ENCODE results near the gene ACTR3. TPM values are rescaled to one million over a fixed set of nuclear protein-coding genes. Genes with fewer than 3 reads are reported as not detected.
"Not testable (repeated sequence)": the region's sequence is repeated elsewhere in the genome, so short reads cannot be mapped to it uniquely, and the experiment has no call there.

Gene ACTR3
- total RNA-seq, 1 experiment from 2014 or later = 180 TPM

GRCh38 chr2:113842919-113843736, 46.8 kb upstream of the ACTR3 start:
- no peak overlapping the region for H3K14ac ChIP-seq (ENCODE audit: insufficient read depth, low read length)
- peaks cover 12 to 18% of the 10 kb centered on the region in 2 experiments; a peak in 4 of 5 replicates for H3K9me3 Mint-ChIP-seq
- H3K4me3 Mint-ChIP-seq = no peak overlapping the region

DNA sequence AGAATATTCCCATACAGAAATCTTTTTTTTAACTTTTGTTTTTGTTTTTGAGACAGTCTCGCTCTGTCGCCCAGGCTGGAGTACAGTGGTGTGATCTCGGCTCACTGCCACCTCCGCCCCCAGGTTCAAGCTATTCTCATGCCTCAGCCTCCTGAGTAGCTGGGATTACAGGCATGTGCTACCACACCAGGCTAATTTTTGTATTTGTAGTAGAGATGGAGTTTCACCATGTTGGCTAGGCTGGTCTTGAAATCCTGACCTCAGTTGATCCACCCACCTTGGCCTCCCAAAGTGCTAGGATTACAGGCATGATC, 46.2 kb upstream of the ACTR3 start:
- H2BK15ac ChIP-seq (ENCODE audit: low read depth, low read length); DNase-seq; H2BK12ac ChIP-seq (ENCODE audit: insufficient read length, low read depth, low read length); H3K79me2 ChIP-seq (ENCODE audit: insufficient read depth, low read length); H3K23me2 ChIP-seq (ENCODE audit: insufficient read length, low read depth, low read length, poor library complexity, severe bottlenecking); H3K4me1 ChIP-seq (ENCODE audit: insufficient read depth, low read length); H2BK5ac ChIP-seq (ENCODE audit: insufficient read length, low read length); H3K79me1 ChIP-seq (ENCODE audit: insufficient read depth, low read depth, low read length, poor library complexity, severe bottlenecking); H3K27ac ChIP-seq (ENCODE audit: insufficient read length, low read depth, low read length); H3K9ac ChIP-seq (ENCODE audit: extremely low read depth, insufficient read length, low read length); H3T11ph ChIP-seq (ENCODE audit: low read length); H4K8ac ChIP-seq (replicated peaks; ENCODE audit: insufficient read length, low read depth, low read length); H2BK120ac ChIP-seq (ENCODE audit: low read depth, low read length, poor library complexity, severe bottlenecking); H3K9me3 ChIP-seq (ENCODE audit: control insufficient read depth, low read depth, low read length); H3K4me3 Mint-ChIP-seq; H3K23ac ChIP-seq (ENCODE audit: insufficient read length, low read depth, low read length); H4K5ac ChIP-seq (ENCODE audit: insufficient read length, low read depth, low read length); H3K14ac ChIP-seq (ENCODE audit: insufficient read depth, low read length); H3K18ac ChIP-seq (ENCODE audit: insufficient read length, low read depth, low read length); H2AFZ ChIP-seq (ENCODE audit: low read length); H3K27ac Mint-ChIP-seq; H3K27me3 ChIP-seq (ENCODE audit: insufficient read depth, low read length); H2AK5ac ChIP-seq (ENCODE audit: insufficient read length, low read length); H2BK20ac ChIP-seq (ENCODE audit: low read depth, low read length, poor library complexity, severe bottlenecking); H3K4me2 ChIP-seq (ENCODE audit: insufficient read depth, insufficient read length, low read length); H4K20me1 ChIP-seq (ENCODE audit: control insufficient read depth, insufficient read depth, insufficient read length); H4K91ac ChIP-seq (ENCODE audit: insufficient read length, low read depth, low read length); H3K4ac ChIP-seq (ENCODE audit: low read depth, low read length); H3K56ac ChIP-seq (ENCODE audit: insufficient read length, low read depth, low read length); H3K27me3 Mint-ChIP-seq (ENCODE audit: low read depth); H3K4me1 Mint-ChIP-seq: not testable (repeated sequence)
- WGBS (ENCODE audit: extremely low coverage, insufficient read length, low lambda C conversion rate) = no CpG with 5 or more reads among the region's 4 CpGs
- Mint-ChIP-seq H3K36me3 (ENCODE audit: insufficient read depth in 1 of 3, low read depth in 3 of 3) (peaks cover 2 to 15% (median 3%) of the 10 kb centered on the region in 3 experiments; a peak in 4 of 7 replicates), H3K9me3 (peaks cover 12 to 18% of the 10 kb centered on the region in 2 experiments; a peak in 4 of 5 replicates)

More at GRCh38 chr2:113842919-113843736, 46.8 kb upstream of the ACTR3 start:
- Histone ChIP-seq H2BK15ac (ENCODE audit: low read depth, low read length) (no peak overlapping the region), H3K79me2 (ENCODE audit: insufficient read depth, low read length) (no peaks in the 10 kb centered on the region), H2AK5ac (ENCODE audit: insufficient read length, low read length) (no peak overlapping the region), H4K5ac (ENCODE audit: insufficient read length, low read depth, low read length) (no peak overlapping the region), H3K27me3 (ENCODE audit: insufficient read depth, low read length) (no peaks in the 10 kb centered on the region), H2BK120ac (ENCODE audit: low read depth, low read length, poor library complexity, severe bottlenecking) (no peak overlapping the region), H3K4me1 (ENCODE audit: insufficient read depth, low read length) (peaks cover 9% of the 10 kb centered on the region; the same call in 1 of the 2 replicates), H3T11ph (ENCODE audit: low read length) (no peak overlapping the region), H3K56ac (ENCODE audit: insufficient read length, low read depth, low read length) (no peak overlapping the region), H3K23me2 (ENCODE audit: insufficient read length, low read depth, low read length, poor library complexity, severe bottlenecking) (no peaks in the 10 kb centered on the region), H3K4me2 (ENCODE audit: insufficient read depth, insufficient read length, low read length) (no peak overlapping the region), H2BK12ac (ENCODE audit: insufficient read length, low read depth, low read length) (no peak overlapping the region), H3K9me3 (ENCODE audit: control insufficient read depth, low read depth, low read length) (no peaks in the 10 kb centered on the region), H2BK20ac (ENCODE audit: low read depth, low read length, poor library complexity, severe bottlenecking) (no peak overlapping the region), H4K8ac (replicated peaks; ENCODE audit: insufficient read length, low read depth, low read length) (no peak overlapping the region), H3K23ac (ENCODE audit: insufficient read length, low read depth, low read length) (no peak overlapping the region), H3K27ac (ENCODE audit: insufficient read length, low read depth, low read length) (no peak overlapping the region), H2BK5ac (ENCODE audit: insufficient read length, low read length) (no peak overlapping the region), H3K18ac (ENCODE audit: insufficient read length, low read depth, low read length) (no peak overlapping the region), H3K79me1 (ENCODE audit: insufficient read depth, low read depth, low read length, poor library complexity, severe bottlenecking) (no peaks in the 10 kb centered on the region), H4K20me1 (ENCODE audit: control insufficient read depth, insufficient read depth, insufficient read length) (no peaks in the 10 kb centered on the region), H4K91ac (ENCODE audit: insufficient read length, low read depth, low read length) (no peak overlapping the region), H3K4ac (ENCODE audit: low read depth, low read length) (no peak overlapping the region), H3K9ac (ENCODE audit: extremely low read depth, insufficient read length, low read length) (no peak overlapping the region), H2AFZ (ENCODE audit: low read length) (no peak overlapping the region)
- DNase-seq = no peak
- H3K27ac Mint-ChIP-seq = no peak overlapping the region
- TF ChIP-seq, protein P1, sequence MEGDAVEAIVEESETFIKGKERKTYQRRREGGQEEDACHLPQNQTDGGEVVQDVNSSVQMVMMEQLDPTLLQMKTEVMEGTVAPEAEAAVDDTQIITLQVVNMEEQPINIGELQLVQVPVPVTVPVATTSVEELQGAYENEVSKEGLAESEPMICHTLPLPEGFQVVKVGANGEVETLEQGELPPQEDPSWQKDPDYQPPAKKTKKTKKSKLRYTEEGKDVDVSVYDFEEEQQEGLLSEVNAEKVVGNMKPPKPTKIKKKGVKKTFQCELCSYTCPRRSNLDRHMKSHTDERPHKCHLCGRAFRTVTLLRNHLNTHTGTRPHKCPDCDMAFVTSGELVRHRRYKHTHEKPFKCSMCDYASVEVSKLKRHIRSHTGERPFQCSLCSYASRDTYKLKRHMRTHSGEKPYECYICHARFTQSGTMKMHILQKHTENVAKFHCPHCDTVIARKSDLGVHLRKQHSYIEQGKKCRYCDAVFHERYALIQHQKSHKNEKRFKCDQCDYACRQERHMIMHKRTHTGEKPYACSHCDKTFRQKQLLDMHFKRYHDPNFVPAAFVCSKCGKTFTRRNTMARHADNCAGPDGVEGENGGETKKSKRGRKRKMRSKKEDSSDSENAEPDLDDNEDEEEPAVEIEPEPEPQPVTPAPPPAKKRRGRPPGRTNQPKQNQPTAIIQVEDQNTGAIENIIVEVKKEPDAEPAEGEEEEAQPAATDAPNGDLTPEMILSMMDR (conservative IDR thresholded peaks at IDR 0.05) = no peak
- peaks cover 2 to 15% (median 3%) of the 10 kb centered on the region in 3 experiments; a peak in 4 of 7 replicates for H3K36me3 Mint-ChIP-seq (ENCODE audit: insufficient read depth in 1 of 3, low read depth in 3 of 3)
- H3K4me1 Mint-ChIP-seq = peaks cover 7 to 9% of the 10 kb centered on the region in 2 experiments
- WGBS (ENCODE audit: extremely low coverage, insufficient read length, low lambda C conversion rate) = no CpG with 5 or more reads among the region's 14 CpGs
- H3K27me3 Mint-ChIP-seq (ENCODE audit: low read depth) = no peaks in the 10 kb centered on the region
